SHP77 (cell line): Measurements from ENCODE around the gene NIPAL3.
"Not testable (repeated sequence)": the region's sequence is repeated elsewhere in the genome, so short reads cannot be mapped to it uniquely, and the experiment has no call there.

Experiments
- DNase-seq, 2 experiments: peaks; one replicate each; lab custom pipeline; 2025; lab: John Stamatoyannopoulos, UW

Gene NIPAL3

GRCh38 chr1:24459551-24460266 is 44.1 kb downstream of the NIPAL3 start:
- no peak for DNase-seq

DNA sequence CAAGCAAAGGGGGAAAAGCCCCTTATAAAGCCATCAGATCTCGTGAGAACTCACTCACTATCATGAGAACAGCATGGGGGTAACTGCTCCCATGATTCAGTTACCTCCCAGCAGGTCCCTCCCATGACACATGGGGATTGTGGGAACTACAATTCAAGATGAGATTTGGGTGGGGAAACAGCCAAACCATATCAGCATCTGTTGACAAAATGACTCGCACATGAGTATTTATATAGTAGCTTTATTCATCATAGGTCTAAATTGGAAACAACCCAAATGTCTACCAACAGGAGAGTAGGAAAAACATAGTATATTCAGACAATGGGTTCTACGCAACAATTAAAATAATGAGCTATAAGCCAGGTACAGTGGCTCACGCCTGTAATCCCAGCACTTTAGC is 46.5 kb downstream of the NIPAL3 start:
- not testable (repeated sequence) for DNase-seq

DNA sequence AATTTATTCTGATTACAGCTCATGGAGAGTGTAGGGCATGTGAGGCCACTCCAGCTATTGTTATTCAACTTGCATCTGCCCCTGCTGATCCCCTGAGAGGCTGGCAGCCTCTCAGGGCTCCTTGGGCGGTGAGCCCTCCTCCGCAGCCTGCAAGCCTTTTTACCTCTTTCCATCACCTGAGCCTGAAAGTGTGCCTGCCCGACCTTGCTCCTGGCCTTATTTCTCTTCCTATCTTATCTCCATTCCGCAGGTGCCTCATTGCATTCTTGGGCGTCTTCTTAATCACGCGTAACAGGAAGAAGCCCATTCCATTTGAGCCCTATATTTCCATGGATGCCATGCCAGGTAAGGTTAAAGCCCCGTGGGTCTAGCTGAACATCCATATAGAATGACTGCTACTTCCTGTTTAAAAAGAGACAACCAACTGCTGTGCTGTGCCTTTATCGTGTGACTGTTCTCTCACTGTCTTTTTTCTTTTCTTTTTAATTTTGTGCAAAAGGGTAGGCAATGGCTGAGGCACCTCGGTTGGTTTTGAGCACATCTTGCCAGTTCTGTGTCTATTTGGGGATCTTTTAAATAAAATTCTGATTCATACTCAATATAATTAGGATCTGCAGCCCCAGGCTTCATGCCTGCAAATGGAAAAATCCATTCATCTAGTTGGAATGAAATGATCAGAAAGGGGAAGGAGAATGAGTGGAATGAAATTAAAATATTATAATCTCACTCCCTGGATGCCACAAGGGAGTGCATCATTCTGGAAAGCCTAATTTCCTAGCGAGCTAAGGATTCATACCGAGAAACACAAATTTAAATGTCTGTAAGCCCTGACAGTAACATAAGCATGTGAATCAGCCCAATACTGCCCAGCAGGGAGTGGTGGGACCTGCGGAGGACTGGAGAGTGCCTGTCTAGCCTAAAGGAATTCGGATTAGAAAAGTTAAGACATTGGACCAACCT is 48.5 kb downstream of the NIPAL3 start:
- no peak for DNase-seq

- DNase-seq, result no peak
Measured at GRCh38 chr1:24465099-24465498, 49.5 kb downstream of the NIPAL3 start.

GRCh38 chr1:24465638-24466037 is 50.0 kb downstream of the NIPAL3 start:
- DNase-seq, result no peak

- DNase-seq, result no peak
Measured at GRCh38 chr1:24468685-24469316, 53.2 kb downstream of the NIPAL3 start.

DNA sequence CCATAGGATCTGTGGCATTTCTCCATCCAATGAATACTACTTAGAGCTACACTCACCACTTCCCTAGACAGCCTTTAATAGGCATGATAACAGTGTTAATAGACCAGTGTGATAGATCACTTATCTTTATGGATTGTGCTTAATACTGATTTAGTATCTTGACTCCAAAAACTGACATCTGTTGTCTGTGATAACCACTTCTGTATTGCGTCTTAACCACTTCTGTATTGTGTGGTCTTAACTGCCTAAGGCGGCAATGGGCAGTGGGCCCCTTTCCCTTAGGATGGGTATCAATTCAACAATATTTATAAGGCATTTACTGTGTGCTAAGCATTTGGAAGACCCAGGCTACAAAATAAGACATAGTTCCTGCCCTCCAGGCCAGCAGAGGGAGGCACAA is 55.0 kb downstream of the NIPAL3 start:
- no peak for DNase-seq

- no peak for DNase-seq
Measured at GRCh38 chr1:24472527-24473251, 57.1 kb downstream of the NIPAL3 start.

DNA sequence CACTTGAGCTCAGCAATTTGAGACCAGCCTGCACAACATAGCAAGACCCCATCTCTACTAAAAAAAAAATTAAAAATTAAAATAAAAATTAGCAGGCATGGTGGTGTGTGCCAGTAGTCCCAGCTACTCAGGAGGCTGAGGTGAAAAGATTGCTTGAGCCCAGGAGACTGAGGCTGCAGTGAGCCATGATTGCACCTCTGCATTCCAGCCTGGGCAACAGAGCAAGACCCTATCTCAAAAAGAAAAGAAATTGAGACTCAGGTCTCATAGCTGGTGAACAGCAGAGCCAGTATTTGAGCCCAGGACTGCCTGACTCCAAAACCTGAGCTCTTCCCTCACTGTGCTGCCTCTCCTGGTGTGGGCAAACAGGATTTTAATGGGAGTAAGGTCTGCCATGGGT is 58.6 kb downstream of the NIPAL3 start:
- DNase-seq, result no peak

DNA sequence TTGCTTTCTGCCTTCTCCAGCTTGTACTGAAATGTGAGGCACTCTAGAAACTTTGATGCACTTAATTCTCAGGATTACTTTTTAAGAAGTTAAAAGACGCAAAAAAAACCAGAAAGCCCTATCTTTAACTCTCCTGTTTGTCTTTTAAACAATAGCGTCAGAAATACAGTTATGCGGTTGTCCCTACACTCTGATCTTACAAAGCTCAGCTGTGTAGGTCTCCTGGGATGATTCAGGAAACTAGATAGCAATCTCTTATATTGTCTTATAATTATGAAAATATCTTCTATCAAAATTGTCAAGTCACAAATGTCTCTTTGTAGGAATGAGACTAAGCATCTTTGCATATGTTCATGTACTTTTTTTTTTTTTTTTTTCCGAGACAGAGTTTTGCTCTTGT is 60.1 kb downstream of the NIPAL3 start:
- DNase-seq, result no peak

DNA sequence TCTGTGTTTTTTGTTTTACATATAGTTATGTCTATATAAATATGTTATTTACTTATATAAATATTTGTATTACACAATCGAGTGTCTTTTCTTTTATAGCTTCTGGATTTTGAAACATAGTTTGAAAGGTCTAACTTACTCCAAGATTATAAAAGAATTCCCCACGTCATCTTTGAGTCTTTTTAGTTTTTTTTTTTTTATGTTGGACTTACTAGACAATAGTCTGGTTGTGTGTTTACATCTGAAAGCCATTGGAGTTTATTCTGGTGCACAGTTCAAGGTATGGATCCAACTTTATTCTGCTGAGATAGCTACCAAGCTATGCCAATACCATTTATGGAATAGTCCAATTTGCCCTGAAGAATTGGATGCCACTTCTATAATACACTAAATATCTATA is 61.0 kb downstream of the NIPAL3 start:
- no peak for DNase-seq

- no peak for DNase-seq
Measured at GRCh38 chr1:24477309-24477708, 61.7 kb downstream of the NIPAL3 start.

DNA sequence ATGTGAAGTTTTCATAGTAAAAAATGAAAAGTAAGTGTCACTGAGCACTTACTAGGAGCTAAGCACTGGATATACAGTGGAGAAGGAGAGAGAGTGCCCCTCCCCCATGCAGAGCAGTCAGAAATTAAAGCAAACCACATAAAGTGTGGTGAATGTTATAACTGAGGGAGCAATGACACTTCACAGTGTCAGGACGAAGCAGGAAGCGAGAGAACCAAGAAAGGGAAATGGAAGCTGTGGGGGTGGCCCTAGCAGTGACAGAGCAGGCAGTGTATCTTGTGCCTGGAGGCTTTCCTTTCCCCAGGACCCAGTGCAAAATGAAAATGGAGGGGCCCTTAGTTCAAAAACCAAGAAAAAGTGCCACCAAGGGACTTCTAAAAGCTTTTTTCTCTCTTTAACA is 65.5 kb downstream of the NIPAL3 start:
- DNase-seq, result no peak

- DNase-seq, result no peak
Measured at GRCh38 chr1:24481843-24482610, 66.4 kb downstream of the NIPAL3 start.

DNA sequence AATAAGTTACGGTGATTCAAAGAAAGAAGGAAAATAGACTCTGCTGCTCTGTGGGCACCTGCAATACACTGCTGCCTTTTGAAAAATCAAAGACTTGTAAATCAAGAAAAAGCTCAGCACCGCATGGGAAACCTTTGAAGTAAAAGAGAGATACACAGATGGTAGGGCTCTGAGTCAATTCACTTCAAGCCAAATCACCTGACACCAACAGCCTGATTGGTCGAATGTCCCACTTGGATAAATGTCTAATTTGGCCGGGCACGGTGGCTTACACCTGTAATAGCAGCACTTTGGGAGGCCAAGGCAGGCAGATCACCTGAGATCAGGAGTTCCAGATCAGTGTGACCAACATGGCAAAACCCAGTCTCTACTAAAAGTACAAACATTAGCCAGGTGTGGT is 67.8 kb downstream of the NIPAL3 start:
- DNase-seq, result no peak

- no peak for DNase-seq
Measured at GRCh38 chr1:24484199-24484598, 68.6 kb downstream of the NIPAL3 start.

DNA sequence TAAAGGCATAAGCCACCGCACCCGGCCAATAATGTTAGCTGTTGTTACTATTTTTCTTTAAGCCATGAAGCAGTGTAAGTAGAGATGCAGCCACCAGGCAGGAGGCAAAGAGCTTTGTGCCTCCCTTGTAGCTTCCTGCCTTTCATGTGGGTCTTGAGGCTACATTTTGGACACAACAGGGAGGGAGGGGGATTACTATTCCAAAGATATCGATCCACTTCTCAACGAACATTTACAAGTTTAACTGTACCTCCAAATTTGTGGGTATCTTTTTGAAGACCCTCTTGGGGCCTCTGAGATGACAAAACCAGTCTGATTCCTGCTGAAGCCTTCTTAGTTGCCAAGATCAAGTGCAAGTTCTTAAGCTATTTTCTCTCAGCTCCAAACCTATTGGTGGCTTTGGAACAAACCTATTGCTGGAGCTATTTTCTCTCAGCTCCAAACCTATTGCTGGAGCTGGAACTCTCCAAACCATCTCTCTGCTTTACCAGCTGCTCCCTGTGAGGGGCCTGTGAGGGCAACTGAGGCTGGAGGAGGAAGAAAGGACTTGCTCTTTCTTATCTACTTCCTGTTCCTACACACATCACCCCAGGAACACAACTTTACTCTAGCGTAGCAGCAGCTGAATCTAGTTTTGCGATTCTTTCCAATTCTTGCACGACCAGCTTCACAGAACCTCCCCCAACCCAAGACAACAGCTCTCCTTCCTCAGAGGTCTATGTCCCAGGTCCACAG is 70.9 kb downstream of the NIPAL3 start:
- no peak for DNase-seq

DNA sequence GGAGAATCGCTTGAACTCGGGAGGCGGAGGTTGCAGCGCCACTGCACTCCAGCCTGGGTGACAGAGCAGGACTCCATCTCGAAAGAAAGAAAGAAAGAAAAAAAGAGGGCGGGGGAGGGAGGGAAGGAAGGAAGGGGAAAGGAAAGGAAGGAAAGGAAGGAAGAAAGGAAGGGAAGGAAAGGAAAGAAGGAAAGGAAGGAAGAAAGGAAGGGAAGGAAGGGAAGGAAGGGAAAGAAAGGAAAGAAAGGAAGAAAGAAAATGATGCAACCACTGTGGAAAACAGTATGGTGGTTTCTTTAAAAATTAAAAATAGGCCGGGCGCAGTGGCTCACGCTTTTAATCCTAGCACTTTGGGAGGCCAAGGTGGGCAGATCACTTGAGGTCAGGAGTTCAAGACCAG is 71.9 kb downstream of the NIPAL3 start:
- DNase-seq, result no peak

DNA sequence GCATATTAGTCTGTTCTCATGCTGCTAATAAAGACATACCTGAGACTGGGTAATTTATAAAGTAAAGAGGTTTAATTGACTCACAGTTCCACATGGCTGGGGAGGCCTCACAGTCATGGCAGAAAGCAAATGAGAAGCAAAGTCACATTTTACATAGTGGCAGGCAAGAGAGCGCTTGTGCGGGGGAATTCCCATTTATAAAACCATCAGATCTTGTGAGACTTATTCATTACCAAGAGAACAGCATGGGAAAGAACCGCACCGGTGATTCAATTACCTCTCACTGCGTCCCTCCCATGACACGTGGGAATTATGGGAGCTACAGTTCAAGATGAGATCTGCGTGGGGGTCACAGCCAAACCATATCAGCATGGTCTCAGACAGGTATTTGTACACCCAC is 72.6 kb downstream of the NIPAL3 start:
- not testable (repeated sequence) for DNase-seq

DNA sequence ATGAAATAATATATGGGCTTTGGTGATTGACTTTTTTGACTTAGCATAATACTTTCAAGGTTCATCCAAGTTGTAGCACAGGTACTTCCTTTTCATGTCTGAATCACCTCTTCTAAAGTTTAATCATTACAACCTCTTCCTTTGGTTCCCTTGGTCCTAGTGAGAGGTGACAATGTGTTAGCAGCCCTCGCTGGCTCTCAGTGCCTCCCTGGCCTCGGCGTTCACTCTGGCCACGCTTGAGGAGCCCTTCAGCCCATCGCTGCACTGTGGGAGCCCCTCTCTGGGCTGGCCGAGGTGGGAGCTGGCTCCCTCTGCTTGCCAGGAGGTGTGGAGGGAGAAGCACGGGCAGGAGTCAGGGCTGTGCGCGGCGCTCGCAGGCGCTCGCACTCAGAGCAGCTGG is 74.1 kb downstream of the NIPAL3 start:
- DNase-seq, result no peak
